Stimulated activated CD8-positive, alpha-beta memory T cell treated with anti-CD3 and anti-CD28 coated beads, Interleukin-15, amount 100 ng/mL, for 48 hours (primary cell): Measurements from ENCODE around the gene RAP1GAP2.
A peak's percentile ranks its signal among the peaks of the same experiment; 100 is the strongest.
"Not testable (repeated sequence)": the region's sequence is repeated elsewhere in the genome, so short reads cannot be mapped to it uniquely, and the experiment has no call there.

Experiments
- DNase-seq, 2 donors: peaks; one replicate each; pipeline ENCODE4 v3.0.0-alpha.2; 2020; ENCODE audit warnings: low read depth in 2 of 2

Gene RAP1GAP2

DNA sequence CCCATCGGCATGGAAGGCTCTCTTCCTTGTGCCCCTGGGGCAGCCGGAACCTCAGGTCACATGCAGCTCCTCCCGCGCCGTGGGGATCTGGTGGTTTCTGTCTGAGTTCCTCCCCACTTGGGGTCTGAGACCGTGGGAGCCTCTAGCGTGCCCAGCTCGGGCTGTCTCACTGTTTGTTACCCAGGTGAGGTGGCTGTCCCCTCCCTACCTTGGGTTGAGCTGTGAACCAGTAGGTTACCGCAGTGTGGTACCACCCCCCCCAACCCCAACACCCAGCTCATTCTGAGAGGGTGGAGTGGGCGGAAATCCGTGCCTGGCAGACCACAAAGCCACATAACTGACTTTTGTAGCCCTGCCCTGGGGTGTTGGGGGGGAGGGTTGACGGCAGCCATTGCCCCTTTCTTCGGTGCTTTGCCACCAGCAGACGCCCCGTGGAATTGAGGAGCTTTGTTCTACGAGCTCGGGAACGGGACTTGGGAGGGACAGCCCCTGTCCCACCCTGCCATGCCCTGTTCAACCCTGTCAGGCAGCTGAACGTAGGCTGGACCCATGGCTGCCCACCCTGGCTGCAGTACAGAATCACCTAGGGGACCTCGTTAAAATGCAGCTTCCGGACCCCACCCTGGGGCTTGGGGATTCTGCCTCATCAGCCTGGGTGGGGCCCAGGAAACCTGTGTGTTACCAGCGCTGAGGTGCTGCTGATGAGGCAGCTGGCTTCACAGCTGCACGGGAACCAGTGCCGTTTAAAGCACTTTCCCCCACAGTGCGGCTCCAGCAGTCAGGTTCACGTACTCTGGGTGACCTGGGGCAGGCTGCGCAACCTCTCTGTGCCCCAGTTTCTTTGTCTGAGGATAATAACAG lies 18.5 kb downstream of the RAP1GAP2 start:
- DNase-seq: peak; percentile 82 to 83

DNA sequence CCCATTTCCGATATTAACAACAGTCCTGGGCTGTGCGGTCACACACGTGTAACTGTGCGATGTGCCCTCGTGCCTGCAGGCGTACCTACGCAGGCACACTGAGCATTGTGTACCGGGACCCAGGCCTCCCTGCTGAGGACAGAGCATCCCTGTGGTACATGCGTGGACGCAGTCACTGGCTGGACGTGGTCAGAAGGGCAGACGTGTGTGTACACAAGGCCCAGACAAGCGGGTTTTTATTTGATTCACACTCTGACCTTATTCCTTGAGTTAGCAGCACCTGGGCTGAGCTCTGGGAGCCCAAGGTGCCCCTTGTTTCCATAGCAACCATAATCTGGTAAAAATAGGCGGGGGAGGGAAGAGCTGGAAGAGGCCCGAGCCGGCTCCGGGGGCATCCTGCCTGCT lies 19.5 kb downstream of the RAP1GAP2 start:
- no peak for DNase-seq

DNA sequence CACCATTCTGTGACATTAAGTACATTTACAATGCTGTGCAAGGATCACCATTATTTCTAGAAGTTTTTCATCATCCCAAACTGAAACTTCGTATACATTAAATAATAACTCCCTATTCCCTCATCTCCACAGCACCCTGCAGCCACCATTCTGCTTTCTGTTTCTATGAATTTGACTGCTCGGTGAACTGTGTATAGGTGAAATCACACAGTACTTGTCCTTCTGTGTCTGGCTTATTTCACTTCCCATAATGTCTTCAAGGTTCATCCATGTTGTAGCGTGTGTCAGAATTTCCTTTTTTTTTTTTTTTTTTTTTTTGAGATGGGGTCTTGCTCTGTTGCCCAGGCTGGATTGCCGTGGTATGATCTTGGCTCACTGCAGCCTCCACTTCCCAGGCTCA lies 20.4 kb downstream of the RAP1GAP2 start:
- DNase-seq: no peak

DNA sequence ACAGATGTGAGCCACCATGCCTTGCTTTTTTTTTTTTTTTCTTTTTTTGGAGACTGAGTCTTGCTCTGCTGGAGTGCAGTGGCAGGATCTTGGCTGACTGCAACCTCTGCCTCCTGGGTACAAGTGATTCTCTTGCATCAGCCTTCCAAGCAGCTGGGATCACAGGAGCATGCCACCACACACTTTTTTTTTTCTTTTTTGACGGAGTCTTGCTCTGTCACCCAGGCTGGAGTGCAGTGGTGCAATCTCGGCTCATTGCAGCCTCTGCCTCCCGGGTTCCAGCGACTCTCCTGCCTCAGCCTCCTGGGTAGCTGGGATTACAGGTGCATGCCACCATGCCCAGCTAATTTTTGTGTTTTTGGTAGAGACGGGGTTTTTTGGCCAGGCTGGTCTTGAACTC lies 23.1 kb downstream of the RAP1GAP2 start:
- not testable (repeated sequence) for DNase-seq

DNA sequence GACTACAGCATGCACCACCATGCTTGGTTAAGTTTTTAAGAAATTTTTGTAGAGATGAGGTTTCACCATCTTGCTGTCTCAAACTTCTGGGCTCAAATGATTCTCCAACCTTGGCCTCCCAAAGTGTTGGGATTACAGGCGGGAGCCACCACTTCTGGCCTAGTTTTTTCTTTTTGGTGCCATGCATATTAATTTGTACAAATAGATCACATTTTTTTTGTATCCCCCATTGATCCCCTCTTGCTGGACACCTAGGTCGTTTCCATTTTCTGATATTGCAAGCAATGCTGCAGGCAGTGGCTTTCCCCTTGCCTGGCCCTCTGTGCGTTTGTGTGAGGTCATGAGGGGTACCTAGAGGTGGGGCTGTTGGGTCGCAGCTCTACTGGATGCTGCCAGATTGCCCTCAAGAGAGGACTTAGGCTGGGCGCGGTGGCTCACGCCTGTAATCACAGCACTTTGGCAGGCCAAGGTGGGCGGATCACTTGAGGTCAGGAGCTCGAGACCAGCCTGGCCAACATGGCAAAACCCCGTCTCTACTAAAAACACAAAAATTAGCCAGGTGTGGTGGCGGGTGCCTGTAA lies 23.8 kb downstream of the RAP1GAP2 start:
- no peak for DNase-seq

DNA sequence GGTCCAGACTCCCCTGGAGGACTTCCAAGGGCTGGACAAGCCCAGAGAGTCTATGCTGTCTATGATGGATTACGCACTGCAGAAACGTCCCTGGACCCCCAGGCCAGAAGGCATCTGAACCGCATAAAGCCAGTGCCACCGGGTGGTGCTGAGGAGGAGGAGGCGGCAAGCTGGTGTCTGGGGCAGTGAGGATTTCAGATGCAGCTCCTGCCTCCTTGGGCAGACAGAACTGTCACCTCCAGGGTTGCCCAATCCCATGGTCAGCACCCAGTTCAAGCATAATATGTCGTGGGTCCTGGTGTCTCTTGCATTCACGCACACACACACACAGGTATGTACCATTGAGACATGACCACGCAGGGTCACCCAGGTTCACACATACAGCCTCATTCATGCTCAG lies 25.6 kb downstream of the RAP1GAP2 start:
- no peak for DNase-seq

DNA sequence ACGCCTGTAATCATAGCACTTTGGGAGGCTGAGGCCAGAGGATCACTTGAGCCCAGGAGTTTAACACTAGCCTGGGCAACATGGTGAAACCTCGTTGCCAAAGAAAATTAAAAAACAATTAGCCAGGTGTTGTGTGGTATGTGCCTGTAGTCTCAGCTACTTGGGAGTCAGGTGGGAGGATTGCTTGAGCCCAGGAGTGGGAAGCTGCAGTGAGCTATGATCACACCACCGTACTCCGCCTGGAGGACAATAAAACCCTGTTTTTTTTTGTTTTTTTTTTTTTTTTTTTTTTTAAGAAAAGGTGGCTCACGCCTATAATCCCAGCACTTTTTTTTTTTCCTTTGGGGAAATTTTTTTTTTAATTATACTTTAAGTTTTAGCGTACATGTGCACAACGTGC lies 26.1 kb downstream of the RAP1GAP2 start:
- DNase-seq: no peak

DNA sequence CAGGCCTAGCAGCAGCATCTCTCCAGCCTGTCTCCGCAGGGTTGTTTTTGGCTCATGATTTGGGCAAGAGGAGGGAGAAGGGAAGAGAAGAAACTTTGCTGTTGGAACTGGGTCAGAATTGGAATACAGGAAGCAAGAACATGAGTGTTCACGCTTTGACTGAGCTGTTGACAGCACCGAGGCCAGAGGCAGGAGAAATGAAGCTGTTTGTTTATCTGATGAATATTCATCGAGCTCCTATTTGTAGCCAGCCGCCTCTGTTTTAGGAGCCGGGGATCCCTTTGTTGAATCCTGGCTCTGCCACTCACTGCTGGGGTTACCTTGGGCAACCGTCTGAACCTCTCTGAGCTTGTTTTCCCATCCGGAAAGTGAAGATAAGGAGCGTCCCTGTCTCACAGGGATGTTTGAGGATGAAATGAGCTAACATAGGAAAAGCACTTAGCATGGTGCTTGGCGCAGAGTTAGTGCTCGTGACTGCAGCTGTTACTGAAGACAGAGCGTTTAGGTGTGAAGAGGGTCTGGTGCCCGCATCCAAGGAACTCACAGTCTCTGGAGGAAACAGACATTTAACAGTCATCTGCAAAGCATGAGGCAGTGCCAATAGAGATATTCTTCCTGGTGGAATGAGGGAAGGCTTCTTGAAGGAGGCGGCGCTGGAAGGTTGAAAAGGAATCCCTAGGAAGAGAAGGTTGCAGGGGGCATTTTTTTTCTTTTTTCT lies 29.2 kb downstream of the RAP1GAP2 start:
- no peak for DNase-seq

DNA sequence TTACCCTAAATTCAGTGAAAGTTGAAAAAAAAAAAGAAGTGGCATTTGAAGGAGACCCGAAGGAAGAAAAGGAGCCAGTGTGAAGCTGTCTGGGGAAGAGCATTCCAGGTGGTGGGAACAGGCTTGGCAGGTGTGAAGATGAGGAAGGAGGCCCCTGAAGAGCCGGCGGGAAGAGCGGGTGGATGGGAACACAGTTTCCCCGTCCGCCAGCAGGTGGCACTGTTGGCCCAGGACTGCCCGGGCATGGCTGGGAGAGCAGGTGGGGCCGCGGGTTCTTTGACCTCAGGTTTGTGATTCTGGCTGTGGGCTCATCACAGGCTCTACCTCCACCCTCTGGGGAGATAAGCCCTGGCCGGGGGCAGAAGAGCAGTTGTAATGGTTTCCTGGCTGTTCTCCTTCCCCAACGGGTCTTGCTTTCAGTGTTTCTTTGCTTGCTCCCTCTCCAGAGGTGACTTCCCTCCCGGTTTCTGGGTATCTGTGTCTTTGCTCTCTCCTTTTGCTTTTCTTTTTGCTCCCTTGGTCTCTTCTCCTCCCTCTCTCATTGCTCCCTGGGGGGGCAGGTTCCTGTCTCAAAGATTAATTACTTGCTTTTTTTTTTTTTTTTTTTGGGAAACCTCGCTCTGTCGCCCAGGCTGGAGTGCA lies 32.3 kb downstream of the RAP1GAP2 start:
- peak; percentile 46 to 56 for DNase-seq

DNA sequence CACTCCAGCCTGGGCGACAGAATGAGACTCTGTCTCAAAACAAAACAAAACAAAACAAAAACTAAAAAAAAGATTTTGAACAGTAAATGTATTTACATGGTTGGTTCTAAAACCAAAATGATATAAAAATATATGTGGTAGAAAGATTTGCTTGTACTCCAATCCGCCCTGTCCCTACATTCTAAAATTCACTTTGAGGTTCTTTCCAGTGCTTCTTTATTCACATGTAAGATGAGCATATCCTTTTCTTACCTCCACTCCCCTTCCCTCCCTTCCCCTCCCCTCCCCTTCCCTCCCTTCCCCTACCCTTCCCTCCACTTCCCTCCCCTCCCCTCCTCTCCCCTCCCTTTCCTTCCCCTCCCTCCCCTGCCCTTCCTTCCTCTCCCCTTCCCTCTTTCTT lies 34.4 kb downstream of the RAP1GAP2 start:
- DNase-seq: no peak

DNA sequence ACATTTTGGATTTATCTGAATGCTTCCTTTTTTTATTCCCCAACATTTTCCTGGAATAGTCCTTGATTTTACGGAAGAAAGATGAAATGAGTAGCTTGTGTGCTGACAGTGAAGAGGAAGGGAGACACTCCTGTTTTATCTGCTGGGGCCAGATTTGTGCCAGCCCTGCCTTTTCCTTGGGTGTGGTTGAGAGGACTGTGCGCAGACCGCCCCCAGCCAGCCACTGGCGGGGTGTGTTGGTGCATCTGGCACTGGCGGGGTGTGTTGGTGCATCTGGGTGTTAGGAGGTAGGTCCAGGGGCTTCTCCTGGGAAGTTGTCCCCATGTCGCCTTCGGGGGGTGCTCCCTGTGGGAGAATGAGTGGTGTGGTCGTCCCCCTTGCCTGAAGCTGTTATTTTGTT lies 39.5 kb downstream of the RAP1GAP2 start:
- DNase-seq: no peak

DNA sequence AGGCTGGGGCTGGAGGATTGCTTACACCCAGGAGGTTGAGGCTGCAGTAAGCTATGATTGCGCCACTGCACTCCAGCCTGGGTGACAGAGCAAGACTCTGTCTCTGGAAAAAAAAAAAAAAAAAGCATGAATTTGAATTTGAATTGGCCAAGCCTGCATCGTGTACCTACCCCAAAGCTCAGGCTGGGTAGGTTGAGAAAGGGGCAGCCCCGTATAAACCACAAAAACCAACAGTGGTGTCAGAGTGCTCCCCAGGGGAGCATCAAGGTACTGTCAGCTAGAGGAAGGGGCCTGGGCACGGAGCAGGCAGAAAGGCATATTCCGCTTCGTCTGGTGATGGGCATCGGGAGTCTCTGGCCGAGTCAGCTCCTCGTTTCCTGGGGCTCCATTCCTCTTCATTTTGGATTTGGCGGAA lies 40.9 kb downstream of the RAP1GAP2 start:
- DNase-seq: peak; percentile 32 to 47

DNA sequence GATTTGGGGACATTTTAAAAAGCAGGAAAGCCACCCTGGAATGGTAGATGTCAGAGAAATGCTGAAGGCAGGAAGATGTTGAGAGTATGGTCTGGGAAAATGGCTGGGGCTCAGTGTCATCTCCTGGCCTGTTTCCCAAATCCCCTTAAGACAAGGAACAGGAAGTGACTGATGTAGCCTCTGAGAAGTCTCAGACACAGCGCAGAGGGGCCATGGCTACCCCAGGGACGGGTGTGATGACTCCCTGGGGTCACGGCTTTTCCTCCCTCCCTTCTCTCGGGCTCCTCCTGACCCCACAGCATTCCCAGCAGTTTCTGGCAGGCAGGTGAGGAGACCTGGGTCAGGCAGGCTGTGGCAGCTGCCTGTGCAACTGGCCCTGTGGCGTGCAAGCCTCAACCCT lies 45.4 kb downstream of the RAP1GAP2 start:
- DNase-seq: no peak

DNA sequence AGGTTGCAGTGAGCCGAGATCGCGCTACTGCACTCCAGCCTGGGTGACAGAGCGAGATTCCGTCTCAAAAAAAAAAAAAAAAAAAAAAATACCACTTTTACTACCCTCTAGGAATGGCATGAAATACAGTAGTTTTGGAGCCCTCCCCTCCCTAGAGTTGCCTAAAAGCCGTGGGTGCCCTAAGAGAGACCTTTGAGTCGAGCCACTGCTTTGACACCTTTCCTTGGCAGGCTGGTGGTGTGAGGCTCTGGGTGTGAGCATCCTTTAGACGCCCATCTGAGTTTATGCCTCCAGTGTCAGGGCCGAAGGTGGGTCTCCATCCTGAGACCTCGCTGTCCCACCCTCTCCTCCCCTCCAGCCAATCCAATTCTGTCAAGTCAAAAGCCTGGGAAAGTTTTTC lies 46.2 kb downstream of the RAP1GAP2 start:
- DNase-seq: no peak

DNA sequence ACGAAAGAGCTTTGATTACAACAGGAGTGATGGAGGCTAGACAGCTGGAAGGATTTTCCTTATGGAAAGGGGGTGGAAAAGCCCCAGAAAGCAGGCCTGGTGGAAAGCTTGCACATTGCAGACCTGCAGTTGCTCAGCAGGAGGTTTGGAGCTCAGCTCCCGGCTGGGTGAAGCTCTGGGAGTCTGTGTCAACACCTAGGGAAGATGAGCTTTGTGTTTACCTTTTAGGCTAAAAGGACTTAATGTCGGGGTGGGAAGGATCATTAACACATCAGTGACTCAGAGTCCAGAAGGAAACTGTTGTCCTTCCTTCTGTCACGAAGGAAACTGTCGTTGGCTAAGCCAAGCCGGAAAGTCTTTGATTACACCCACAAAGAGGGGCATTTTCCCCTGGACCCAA lies 48.2 kb downstream of the RAP1GAP2 start:
- no peak for DNase-seq

DNA sequence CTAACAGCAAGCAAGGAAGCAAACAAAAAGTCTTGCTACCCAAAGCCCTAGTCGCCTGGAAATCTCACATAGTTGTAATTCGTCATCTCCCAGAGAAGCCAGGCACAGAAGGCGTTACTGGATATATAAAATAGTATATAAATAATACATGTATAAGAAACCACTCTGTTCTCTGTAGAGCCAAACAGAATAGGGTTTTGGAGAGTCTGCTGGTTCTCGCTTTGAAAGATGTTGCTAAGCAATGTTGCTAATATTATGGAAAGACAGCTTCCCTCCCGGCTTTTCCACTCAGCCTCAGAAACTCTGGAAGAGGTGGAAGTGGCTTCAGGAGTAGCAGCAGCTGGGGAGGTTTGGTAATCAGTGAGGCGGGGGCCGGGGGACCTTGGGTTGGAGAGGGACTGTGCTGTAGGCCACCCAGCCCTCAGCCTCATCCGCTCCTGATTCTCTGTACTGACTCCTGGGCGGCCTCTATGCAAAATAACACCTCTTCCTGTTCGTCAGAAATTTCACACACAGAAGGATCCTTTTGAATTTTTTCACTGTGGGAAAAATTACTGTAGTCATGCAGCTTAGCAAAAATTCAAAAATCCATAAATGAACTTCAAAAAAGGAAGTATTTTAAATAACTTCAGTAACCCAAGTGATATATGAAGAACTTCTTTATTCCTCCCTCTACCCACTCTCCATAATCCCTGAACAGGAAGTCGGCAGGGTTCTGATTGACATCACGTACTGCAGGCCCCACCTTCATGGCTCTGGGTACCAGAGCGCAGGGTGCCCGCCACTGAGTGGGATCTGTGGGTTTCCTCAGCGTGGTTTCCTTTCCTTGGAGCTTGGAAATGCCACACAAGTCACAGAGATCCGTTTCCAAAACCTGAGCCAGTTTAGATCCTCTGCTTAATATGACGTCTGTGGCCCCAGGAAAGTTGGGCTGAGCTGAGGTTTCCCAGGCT lies 51.4 kb downstream of the RAP1GAP2 start:
- no peak for DNase-seq

DNA sequence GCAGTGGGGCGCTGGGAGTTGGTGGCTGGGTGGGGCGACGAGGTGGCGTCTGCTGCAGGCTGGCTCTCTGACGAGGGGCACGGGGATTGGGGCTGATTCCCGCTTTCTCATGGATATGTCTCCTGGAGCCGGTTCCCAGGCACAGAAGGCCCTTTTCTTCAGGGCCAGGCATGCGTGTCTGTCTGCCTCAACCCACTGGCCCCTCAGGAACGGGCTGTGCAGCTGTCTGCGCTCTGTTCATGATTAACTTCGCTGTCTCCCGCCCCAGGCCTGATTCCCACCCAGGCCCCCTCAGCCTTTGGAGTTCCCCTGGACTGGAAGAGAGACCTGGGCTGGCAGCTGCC lies 53.1 kb downstream of the RAP1GAP2 start:
- DNase-seq: no peak

DNA sequence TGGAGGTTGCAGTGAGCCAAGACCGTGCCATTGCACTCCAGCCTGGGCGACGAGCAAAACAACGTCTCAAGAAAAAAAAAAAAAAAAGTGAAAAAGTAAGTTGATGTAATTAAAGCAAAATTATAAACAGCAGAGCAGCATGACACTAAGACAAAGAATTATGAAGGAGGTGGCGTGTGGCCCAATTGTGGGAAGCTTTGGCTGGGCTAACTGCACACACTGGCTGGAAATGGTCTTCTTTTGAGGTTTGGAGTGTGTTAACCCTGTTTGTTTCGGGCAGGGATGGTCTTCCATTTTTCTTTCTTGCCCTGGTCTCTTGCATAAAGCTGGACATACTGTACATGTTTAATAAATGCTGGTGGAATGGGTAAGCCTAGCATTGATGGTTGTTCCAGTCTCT lies 54.8 kb downstream of the RAP1GAP2 start:
- DNase-seq: no peak

DNA sequence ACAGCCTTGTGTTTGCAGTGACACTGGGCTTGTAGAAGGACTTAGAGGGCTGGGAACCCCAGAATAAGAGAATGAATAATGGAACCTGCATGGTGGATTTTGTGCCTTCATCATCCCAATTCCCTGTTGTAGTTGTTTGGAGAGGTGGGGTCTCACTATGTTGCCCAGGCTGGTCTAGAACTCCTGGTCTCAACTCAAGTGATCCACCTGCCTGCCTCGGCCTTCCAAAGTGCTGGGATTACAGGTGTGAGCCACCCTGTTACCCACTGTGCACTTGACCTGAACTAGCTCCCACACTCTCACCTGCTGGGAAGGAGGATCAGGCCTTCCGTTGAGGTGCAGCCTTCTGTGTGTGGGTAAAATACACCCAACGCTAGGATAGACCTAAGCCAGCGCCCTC lies 55.4 kb downstream of the RAP1GAP2 start:
- DNase-seq: no peak

DNA sequence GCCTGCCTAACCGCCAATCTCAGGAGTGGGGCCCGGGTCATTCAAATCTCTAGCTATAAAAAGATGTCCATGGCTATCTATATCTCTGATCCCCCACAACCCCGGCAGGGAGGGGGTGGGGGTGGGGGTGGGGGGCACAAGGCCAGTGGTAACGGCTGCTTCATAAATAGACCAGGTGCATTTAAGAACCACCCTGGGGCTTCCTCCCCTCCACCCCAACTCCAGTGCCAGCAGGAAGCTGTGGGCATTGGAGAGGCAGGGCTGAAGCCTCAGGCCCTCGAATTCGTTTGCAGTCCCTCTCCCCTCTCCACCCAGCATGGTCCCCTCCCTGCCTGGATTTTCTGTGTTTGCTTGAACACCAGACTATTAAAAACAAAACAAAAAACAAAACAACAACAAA lies 56.0 kb downstream of the RAP1GAP2 start:
- DNase-seq: no peak

DNA sequence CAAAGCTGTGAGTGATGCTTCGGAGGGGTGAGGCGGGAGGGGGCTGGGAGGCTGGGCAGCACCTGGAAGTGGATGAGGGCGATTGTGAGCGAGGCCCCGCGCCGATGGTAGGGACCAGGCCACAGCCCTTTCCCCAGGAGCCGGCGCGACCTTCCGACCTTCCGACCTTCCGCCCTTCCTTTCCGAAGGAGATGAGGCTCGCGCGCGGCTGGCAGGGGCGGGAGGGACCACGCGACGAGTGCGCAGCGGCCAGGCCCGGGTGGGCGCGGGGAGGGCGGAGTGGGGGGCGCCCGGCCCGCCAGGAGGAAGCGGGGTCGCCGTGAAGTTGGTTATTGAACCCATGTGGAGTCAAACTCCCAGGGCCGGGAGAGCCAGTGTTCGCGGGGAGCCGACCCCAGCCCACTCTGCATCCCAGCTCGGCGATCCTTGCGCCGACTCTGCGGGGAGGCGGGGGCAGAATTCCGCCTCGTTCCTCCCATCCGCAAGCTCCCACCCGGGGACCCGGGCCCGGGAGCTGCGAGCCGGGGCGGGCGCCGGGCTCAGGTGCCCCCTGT lies 56.6 kb downstream of the RAP1GAP2 start:
- no peak for DNase-seq
